SK-N-SH (cell line): ENCODE data around the gene ENOX1. TPM values are rescaled to one million over a fixed set of nuclear protein-coding genes. Genes with fewer than 3 reads are reported as not detected.

Experiments used
- CTCF ChIA-PET: fragments of 300-600, 350-600 bp; formaldehyde crosslinking; extraction: SDS; loops from one replicate; lab custom pipeline; 2021; lab: Yijun Ruan, JAX
- POLR2A ChIA-PET: fragments of 350-600 bp; sonication (Branson Sonifier 250); formaldehyde crosslinking; extraction: SDS; loops from one replicate; lab custom pipeline; 2020; ENCODE audit warnings: antibody characterized with exemption, inconsistent platforms; lab: Yijun Ruan, JAX
- DNase-seq: peaks from one replicate; pipeline ENCODE4 v3.0.0; 2012
- H2AFZ ChIP-seq: fragments of 200-600 bp; sonication (generic); 2 replicates; pipeline ENCODE4 v1.8.1; 2016; ENCODE audit warnings: antibody characterized with exemption, mild to moderate bottlenecking, low read depth
- H3F3A ChIP-seq: fragments of 200-600 bp; sonication (generic); replicated peaks from 2 replicates; pipeline ENCODE3; 2016; ENCODE audit warnings: antibody characterized with exemption, mild to moderate bottlenecking; ENCODE audit not compliant: insufficient read depth
- H3K27ac ChIP-seq, 2 experiments: fragments of 200-500 bp in 1 of 2; fragments of 200-600 bp in 1 of 2; sonication (Bioruptor generic) in 1 of 2; sonication (generic), shearing (Covaris generic) in 1 of 2; 2 replicates each; pipeline versions ENCODE4 v1.5.1 to v1.6.1; 2014 to 2016; ENCODE audit warnings: low read depth in 2 of 2, inconsistent platforms in 1 of 2, low read length in 1 of 2, mild to moderate bottlenecking in 1 of 2, mixed read lengths in 1 of 2
- H3K27me3 ChIP-seq: fragments of 200-600 bp; sonication (generic), shearing (Covaris generic); 2 replicates; pipeline ENCODE4 v1.6.1; 2016; ENCODE audit warnings: mixed run types; ENCODE audit not compliant: insufficient read depth
- H3K36me3 ChIP-seq, 2 experiments: fragments of 200-500 bp in 1 of 2; fragments of 200-600 bp in 1 of 2; sonication (Bioruptor generic) in 1 of 2; sonication (generic) in 1 of 2; replicated peaks in 1 of 2; 2 replicates each; pipeline versions ENCODE3 to v1.5.1; 2014 to 2016; ENCODE audit warnings: low read length in 1 of 2, mild to moderate bottlenecking in 1 of 2; ENCODE audit not compliant: insufficient read depth in 2 of 2, control insufficient read depth in 1 of 2
- H3K4me1 ChIP-seq, 2 experiments: fragments of 200-500 bp in 1 of 2; fragments of 200-600 bp in 1 of 2; sonication (Bioruptor generic) in 1 of 2; sonication (generic), shearing (Covaris generic) in 1 of 2; 2 replicates each; pipeline versions ENCODE4 v1.5.1 to v1.6.1; 2014 to 2016; ENCODE audit warnings: low read depth in 1 of 2, low read length in 1 of 2, mixed run types in 1 of 2; ENCODE audit not compliant: insufficient read depth in 2 of 2, control insufficient read depth in 1 of 2
- H3K4me2 ChIP-seq: fragments of 200-600 bp; sonication (generic), shearing (Covaris generic); 2 replicates; pipeline ENCODE4 v1.6.1; 2017; ENCODE audit warnings: mixed run types
- H3K4me3 ChIP-seq, 2 experiments: fragments of 200-500 bp in 1 of 2; fragments of 200-600 bp in 1 of 2; sonication (Bioruptor generic) in 1 of 2; sonication (generic), shearing (Covaris generic) in 1 of 2; 2 replicates each; pipeline versions ENCODE4 v1.5.1 to v1.8.1; 2014 to 2016; ENCODE audit warnings: low read depth in 2 of 2, inconsistent platforms in 1 of 2, low read length in 1 of 2, mild to moderate bottlenecking in 1 of 2, mixed read lengths in 1 of 2, moderate library complexity in 1 of 2
- H3K79me2 ChIP-seq: fragments of 200-600 bp; sonication (generic); 2 replicates; pipeline ENCODE4 v1.8.1; 2017; ENCODE audit warnings: mild to moderate bottlenecking; ENCODE audit not compliant: insufficient read depth
- H3K9ac ChIP-seq: fragments of 200-600 bp; sonication (generic); 2 replicates; pipeline ENCODE4 v1.6.1; 2017; ENCODE audit warnings: mixed run types
- H3K9me2 ChIP-seq: fragments of 200-600 bp; sonication (generic); 2 replicates; pipeline ENCODE4 v1.6.1; 2017; ENCODE audit warnings: mixed run types
- H3K9me3 ChIP-seq: fragments of 200-600 bp; sonication (generic); 2 replicates; pipeline ENCODE4 v1.6.1; 2017; ENCODE audit warnings: mixed run types, mild to moderate bottlenecking, moderate library complexity
- H4K20me1 ChIP-seq: fragments of 200-600 bp; sonication (generic); 2 replicates; pipeline ENCODE4 v1.6.1; 2017; ENCODE audit warnings: mild to moderate bottlenecking, mixed run types; ENCODE audit not compliant: insufficient read depth
- ELF1 ChIP-seq: IDR thresholded peaks from 2 replicates; pipeline ENCODE4 v1.4.0; 2012
- EP300 ChIP-seq, 2 experiments: IDR thresholded peaks; 2 replicates each; pipeline versions ENCODE4 v1.4.0 to v1.6.1; 2012; ENCODE audit warnings: borderline replicate concordance in 1 of 2, low read depth in 1 of 2, low read length in 1 of 2
- FOSL2 ChIP-seq: IDR thresholded peaks from 2 replicates; pipeline ENCODE4 v1.4.0; 2012; ENCODE audit warnings: low read depth, mild to moderate bottlenecking, moderate library complexity, borderline replicate concordance
- FOXM1 ChIP-seq: IDR thresholded peaks from 2 replicates; pipeline ENCODE4 v1.4.0; 2012; ENCODE audit warnings: low read depth, mild to moderate bottlenecking
- GABPA ChIP-seq: IDR thresholded peaks from 2 replicates; pipeline ENCODE4 v1.4.0; 2012; ENCODE audit warnings: low read depth, mild to moderate bottlenecking
- GATA2 ChIP-seq: sonication (generic); formaldehyde crosslinking; IDR thresholded peaks from 2 replicates; pipeline ENCODE4 v1.5.0; 2020; ENCODE audit warnings: mild to moderate bottlenecking, missing genetic modification reagents
- NRF1 ChIP-seq: IDR thresholded peaks from 2 replicates; pipeline ENCODE4 v1.6.1; 2012; ENCODE audit warnings: low read depth, mild to moderate bottlenecking, low read length
- RAD21 ChIP-seq: IDR thresholded peaks from 2 replicates; pipeline ENCODE4 v1.6.1; 2012; ENCODE audit warnings: mild to moderate bottlenecking, low read length
- SIN3A ChIP-seq: IDR thresholded peaks from 2 replicates; pipeline ENCODE4 v1.6.1; 2012; ENCODE audit warnings: low read depth, mild to moderate bottlenecking, low read length, moderate library complexity, borderline replicate concordance
- SMC3 ChIP-seq: IDR thresholded peaks from 2 replicates; pipeline ENCODE4 v1.6.1; 2012; ENCODE audit warnings: low read depth, low read length, improper control_type of control experiment
- TAF1 ChIP-seq: IDR thresholded peaks from 2 replicates; pipeline ENCODE4 v1.6.1; 2012; ENCODE audit warnings: low read depth, mild to moderate bottlenecking, low read length, moderate library complexity, borderline replicate concordance
- TCF12 ChIP-seq: IDR thresholded peaks from 2 replicates; pipeline ENCODE4 v1.4.0; 2012
- WGBS: methylation state at CpG from one replicate; pipeline ENCODE4 v1.1.6; 2017; ENCODE audit warnings: low lambda C conversion rate; 5-methylcytosine and 5-hydroxymethylcytosine counted together
- polyA plus RNA-seq, 3 experiments: library from polyadenylated mRNA; depleted of rRNA; stranded (reverse); fragments of >200 nt; gene quantifications; 2 replicates each; pipeline ENCODE4 v1.2.3, GENCODE V29; 2012
- TF ChIP-seq, protein P1 (sequence below): fragments of 150-350 bp; IDR thresholded peaks from 2 replicates; pipeline ENCODE4 v1.6.1; 2017; ENCODE audit warnings: antibody characterized with exemption, low read length, low read depth, borderline replicate concordance
- TF ChIP-seq, protein P2 (sequence below): IDR thresholded peaks from 2 replicates; pipeline ENCODE4 v1.4.0; 2012; ENCODE audit warnings: low read depth, borderline replicate concordance
- TF ChIP-seq, protein P3 (sequence below): fragments of 150-350 bp; IDR thresholded peaks from 2 replicates; pipeline ENCODE4 v1.6.1; 2016; ENCODE audit warnings: mild to moderate bottlenecking, low read depth, low read length

ENOX1 gene
- polyA plus RNA-seq, 1 of the 3 experiments (the other 2 are of a cell fraction) = 5.8 TPM

DNA sequence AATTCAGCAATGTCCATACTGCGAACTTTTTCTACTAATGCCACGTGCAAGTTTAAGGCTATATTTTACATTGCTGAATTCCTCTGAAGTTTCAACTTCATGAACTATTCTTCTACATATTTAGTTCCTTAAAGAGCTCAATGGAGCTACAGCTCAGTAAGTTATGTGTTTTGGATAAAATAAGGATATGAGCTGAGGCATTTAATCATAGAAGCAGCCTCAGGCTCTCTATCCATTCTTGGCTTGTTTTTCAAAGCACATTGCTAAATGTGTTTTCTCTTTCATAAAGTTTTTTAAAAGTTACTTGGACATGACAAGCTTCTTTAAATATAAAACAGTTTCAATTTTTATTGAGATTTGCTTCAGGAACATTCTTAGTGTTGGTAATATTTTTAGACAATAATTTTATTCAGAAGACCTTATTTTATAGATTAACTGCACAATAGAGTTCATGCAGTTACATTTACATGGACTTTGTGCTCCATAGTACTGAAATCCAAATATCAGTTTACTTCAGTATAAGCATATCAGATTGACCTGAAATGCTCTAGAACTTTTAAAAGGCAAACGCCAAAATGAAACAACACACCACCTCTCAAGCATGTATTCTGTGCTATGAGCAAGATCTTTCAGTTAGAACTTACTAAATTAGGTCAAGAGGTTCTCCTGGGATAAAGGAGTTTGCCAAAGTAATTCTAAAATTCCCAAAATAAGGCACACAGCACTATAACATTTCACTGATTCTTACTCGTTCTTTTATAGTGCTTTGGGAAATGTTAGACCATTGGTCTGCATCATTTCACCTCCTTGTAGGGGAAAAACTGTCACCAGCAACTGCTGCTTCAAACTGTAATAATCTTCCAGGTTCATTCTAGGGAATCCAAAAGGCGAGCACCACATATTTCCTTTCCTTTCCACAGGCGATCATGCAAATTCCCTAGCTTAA, 275.5 kb downstream of the ENOX1 start:
- 84% methylated on average over 6 of the region's 6 CpGs for WGBS
- H2AFZ ChIP-seq = no peak overlapping the region
- no peaks in the 10 kb centered on the region for H3K27me3 ChIP-seq
- no peaks in the 10 kb centered on the region for H3K36me3 ChIP-seq
- no peaks in the 10 kb centered on the region; a peak in 1 of 4 replicates for H3K4me1 ChIP-seq
- no peaks in the 10 kb centered on the region for H4K20me1 ChIP-seq
- H3K4me2 ChIP-seq = no peak overlapping the region
- no peaks in the 10 kb centered on the region for H3F3A ChIP-seq
- H3K9ac ChIP-seq = no peak overlapping the region
- no peaks in the 10 kb centered on the region for H3K9me2 ChIP-seq
- no peak for TF ChIP-seq SMC3
- TF ChIP-seq ELF1 = no peak
- no peak for TF ChIP-seq GABPA
- TF ChIP-seq NRF1 = no peak
- TF ChIP-seq, protein P1, sequence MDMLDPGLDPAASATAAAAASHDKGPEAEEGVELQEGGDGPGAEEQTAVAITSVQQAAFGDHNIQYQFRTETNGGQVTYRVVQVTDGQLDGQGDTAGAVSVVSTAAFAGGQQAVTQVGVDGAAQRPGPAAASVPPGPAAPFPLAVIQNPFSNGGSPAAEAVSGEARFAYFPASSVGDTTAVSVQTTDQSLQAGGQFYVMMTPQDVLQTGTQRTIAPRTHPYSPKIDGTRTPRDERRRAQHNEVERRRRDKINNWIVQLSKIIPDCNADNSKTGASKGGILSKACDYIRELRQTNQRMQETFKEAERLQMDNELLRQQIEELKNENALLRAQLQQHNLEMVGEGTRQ = no peak
- TF ChIP-seq FOSL2 = no peak
- no peak for TF ChIP-seq GATA2 (CRISPR knock-in tag)
- no peak for TF ChIP-seq TAF1
- TF ChIP-seq TCF12 = no peak
- TF ChIP-seq EP300 (IDR thresholded peaks at IDR 0.05; ENCODE audit: borderline replicate concordance in 1 of 2, low read depth in 1 of 2, low read length in 1 of 2) = no peak
- TF ChIP-seq SIN3A = no peak
- TF ChIP-seq, protein P2, sequence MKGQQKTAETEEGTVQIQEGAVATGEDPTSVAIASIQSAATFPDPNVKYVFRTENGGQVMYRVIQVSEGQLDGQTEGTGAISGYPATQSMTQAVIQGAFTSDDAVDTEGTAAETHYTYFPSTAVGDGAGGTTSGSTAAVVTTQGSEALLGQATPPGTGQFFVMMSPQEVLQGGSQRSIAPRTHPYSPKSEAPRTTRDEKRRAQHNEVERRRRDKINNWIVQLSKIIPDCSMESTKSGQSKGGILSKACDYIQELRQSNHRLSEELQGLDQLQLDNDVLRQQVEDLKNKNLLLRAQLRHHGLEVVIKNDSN = no peak
- TF ChIP-seq, protein P3, sequence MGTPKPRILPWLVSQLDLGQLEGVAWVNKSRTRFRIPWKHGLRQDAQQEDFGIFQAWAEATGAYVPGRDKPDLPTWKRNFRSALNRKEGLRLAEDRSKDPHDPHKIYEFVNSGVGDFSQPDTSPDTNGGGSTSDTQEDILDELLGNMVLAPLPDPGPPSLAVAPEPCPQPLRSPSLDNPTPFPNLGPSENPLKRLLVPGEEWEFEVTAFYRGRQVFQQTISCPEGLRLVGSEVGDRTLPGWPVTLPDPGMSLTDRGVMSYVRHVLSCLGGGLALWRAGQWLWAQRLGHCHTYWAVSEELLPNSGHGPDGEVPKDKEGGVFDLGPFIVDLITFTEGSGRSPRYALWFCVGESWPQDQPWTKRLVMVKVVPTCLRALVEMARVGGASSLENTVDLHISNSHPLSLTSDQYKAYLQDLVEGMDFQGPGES = no peak
- TF ChIP-seq FOXM1 = no peak
- TF ChIP-seq RAD21 = no peak
- H3K4me3 ChIP-seq = no peak overlapping the region
- ChIA-PET CTCF (interaction anchor here (1.1 kb wide), 1 partner anchor 10 kb away, joined by 3 read pairs; no protein-coding TSS in a partner anchor), POLR2A (no interaction called here)
- no peaks in the 10 kb centered on the region for H3K9me3 ChIP-seq
- H3K79me2 ChIP-seq = no peaks in the 10 kb centered on the region
- DNase-seq = no peak
- no peak overlapping the region for H3K27ac ChIP-seq
